HL-60 (cell line): Measurements from ENCODE around the gene TSPAN2.

Source experiments
- DNase-seq, 2 experiments: peaks; one replicate each; pipeline ENCODE4 v3.0.0-alpha.2; 2010 to 2020; ENCODE audit warnings: low read depth in 1 of 2, low spot score in 1 of 2
- H3K27ac ChIP-seq: fragments of 250-450 bp; sonication (Bioruptor Pico); replicated peaks from 2 replicates; pipeline ENCODE4 v1.5.1; 2020; ENCODE audit warnings: mild to moderate bottlenecking, moderate library complexity
- H3K27me3 ChIP-seq: fragments of 250-450 bp; sonication (Bioruptor Pico); 2 replicates; pipeline ENCODE4 v1.5.1; 2021; ENCODE audit warnings: mild to moderate bottlenecking, moderate library complexity; ENCODE audit not compliant: insufficient read depth, poor library complexity, severe bottlenecking
- H3K4me3 ChIP-seq: replicated peaks from 2 replicates; pipeline ENCODE4 v1.5.1; 2011; ENCODE audit warnings: mild to moderate bottlenecking, control low read depth, low read length; ENCODE audit not compliant: insufficient read depth
- GABPA ChIP-seq: IDR thresholded peaks from 2 replicates; pipeline ENCODE4 v1.6.1; 2012; ENCODE audit warnings: low read depth
- POLR2AphosphoS5 ChIP-seq: IDR thresholded peaks from 2 replicates; pipeline ENCODE4 v1.6.1; 2012; ENCODE audit warnings: low read depth
- SPI1 ChIP-seq: IDR thresholded peaks from 2 replicates; pipeline ENCODE4 v1.6.1; 2012; ENCODE audit warnings: low read depth, mild to moderate bottlenecking, borderline replicate concordance
- TF ChIP-seq, protein P1 (sequence below): IDR thresholded peaks from one replicate; pipeline ENCODE4 v1.5.1; 2011; ENCODE audit warnings: low read length, control low read depth, inconsistent platforms; ENCODE audit not compliant: insufficient read depth
- TF ChIP-seq, protein P2 (sequence below): IDR thresholded peaks from 2 replicates; pipeline ENCODE4 v1.6.1; 2012; ENCODE audit warnings: low read depth; ENCODE audit not compliant: insufficient replicate concordance

Gene TSPAN2

DNA sequence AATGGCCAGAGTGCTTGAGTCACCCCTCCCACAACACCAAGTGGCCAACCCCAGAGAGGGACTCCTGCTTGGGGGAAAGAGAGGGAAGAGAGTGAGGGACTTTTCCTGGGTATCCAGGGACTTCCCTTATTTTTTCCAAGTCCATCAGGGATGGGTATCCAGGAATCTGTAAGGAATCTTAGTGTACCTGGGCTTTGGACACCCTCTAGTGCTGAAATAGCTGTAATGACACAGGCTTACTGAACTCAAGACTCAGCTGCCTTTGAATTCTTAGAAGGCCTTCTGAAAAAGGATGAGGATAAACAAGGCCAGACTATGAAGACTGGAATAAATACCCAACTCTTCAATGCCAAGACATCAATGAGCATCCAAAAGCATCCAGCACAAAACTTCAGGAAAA lies 47.6 kb downstream of the TSPAN2 start:
- H3K4me3 ChIP-seq = no peak overlapping the region

DNA sequence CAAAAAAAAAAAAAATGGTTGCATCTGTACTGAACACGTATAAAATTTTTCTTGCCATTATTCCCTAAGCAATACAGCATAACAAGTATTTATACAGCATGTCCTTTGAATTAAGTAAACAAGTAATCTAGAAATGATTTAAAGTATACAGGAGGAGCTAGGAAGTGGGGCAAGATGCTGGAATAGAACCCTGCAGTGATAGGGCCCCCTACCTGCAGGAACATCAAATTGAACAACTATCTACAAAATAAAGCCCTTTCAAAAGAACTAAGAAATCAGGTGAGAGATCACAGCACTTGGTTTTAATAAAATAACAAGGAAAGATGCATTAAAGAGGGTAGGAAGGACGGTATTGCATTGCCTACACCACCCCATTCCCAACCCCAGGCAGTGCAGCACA lies 48.8 kb downstream of the TSPAN2 start:
- no peak overlapping the region for H3K27ac ChIP-seq
- no peak overlapping the region for H3K4me3 ChIP-seq
- TF ChIP-seq, protein P1, sequence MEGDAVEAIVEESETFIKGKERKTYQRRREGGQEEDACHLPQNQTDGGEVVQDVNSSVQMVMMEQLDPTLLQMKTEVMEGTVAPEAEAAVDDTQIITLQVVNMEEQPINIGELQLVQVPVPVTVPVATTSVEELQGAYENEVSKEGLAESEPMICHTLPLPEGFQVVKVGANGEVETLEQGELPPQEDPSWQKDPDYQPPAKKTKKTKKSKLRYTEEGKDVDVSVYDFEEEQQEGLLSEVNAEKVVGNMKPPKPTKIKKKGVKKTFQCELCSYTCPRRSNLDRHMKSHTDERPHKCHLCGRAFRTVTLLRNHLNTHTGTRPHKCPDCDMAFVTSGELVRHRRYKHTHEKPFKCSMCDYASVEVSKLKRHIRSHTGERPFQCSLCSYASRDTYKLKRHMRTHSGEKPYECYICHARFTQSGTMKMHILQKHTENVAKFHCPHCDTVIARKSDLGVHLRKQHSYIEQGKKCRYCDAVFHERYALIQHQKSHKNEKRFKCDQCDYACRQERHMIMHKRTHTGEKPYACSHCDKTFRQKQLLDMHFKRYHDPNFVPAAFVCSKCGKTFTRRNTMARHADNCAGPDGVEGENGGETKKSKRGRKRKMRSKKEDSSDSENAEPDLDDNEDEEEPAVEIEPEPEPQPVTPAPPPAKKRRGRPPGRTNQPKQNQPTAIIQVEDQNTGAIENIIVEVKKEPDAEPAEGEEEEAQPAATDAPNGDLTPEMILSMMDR = no peak
- TF ChIP-seq, protein P2, sequence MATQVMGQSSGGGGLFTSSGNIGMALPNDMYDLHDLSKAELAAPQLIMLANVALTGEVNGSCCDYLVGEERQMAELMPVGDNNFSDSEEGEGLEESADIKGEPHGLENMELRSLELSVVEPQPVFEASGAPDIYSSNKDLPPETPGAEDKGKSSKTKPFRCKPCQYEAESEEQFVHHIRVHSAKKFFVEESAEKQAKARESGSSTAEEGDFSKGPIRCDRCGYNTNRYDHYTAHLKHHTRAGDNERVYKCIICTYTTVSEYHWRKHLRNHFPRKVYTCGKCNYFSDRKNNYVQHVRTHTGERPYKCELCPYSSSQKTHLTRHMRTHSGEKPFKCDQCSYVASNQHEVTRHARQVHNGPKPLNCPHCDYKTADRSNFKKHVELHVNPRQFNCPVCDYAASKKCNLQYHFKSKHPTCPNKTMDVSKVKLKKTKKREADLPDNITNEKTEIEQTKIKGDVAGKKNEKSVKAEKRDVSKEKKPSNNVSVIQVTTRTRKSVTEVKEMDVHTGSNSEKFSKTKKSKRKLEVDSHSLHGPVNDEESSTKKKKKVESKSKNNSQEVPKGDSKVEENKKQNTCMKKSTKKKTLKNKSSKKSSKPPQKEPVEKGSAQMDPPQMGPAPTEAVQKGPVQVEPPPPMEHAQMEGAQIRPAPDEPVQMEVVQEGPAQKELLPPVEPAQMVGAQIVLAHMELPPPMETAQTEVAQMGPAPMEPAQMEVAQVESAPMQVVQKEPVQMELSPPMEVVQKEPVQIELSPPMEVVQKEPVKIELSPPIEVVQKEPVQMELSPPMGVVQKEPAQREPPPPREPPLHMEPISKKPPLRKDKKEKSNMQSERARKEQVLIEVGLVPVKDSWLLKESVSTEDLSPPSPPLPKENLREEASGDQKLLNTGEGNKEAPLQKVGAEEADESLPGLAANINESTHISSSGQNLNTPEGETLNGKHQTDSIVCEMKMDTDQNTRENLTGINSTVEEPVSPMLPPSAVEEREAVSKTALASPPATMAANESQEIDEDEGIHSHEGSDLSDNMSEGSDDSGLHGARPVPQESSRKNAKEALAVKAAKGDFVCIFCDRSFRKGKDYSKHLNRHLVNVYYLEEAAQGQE = no peak
- TF ChIP-seq POLR2AphosphoS5 = no peak
- no peak for TF ChIP-seq SPI1
- TF ChIP-seq GABPA = no peak
- no peak for DNase-seq
- H3K27me3 ChIP-seq = no peaks in the 10 kb centered on the region

More for the DNA sequence above, 47.6 kb downstream of the TSPAN2 start:
- no peak for DNase-seq
- Histone ChIP-seq H3K27me3 (no peaks in the 10 kb centered on the region), H3K27ac (no peak overlapping the region)
- TF ChIP-seq SPI1 = no peak
- TF ChIP-seq, protein P1 = no peak
- no peak for TF ChIP-seq POLR2AphosphoS5
- TF ChIP-seq, protein P2 = no peak
- TF ChIP-seq GABPA = no peak

DNA sequence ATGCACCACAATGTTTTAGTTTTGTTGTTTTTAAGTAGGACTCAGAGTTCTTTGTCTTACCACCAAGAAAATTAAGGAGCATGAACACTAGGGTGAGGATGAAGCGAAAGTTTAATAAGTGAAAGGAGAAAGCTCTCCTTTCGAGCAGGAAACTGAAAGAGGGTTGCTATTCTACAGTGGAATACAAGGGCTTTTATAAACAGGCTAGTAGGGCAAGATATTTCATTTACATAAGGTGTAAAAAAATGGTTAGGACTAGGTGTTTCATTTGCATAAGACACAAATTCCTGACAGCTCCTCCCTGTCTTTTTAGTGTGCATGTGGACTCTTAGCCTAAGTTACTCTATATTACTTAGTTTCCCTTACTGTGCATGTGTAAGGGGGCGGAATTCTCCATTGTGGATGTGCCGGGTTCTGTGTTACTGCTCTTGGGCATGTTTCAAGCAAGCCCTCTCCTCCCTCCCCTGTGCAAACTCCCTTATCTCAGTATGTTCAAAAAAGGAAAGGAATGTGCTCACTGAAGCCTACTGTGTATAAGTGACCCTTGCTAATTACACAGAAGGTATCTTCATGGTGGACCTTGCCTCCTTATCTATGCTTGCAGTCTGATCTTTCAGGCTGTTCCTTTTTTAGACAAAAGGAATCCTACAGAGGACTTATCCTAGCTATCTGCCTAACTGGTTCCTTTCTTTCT lies 52.3 kb downstream of the TSPAN2 start:
- no peaks in the 10 kb centered on the region for H3K27me3 ChIP-seq
- no peak overlapping the region for H3K4me3 ChIP-seq
- no peak for TF ChIP-seq POLR2AphosphoS5
- no peak for TF ChIP-seq SPI1
- TF ChIP-seq GABPA = no peak
- TF ChIP-seq, protein P2 = no peak
- TF ChIP-seq, protein P1 = no peak
- no peak for DNase-seq
- no peak overlapping the region for H3K27ac ChIP-seq
